HG03097 (cell line): ENCODE results near the gene PDE12.
"Not testable (repeated sequence)": the region's sequence is repeated elsewhere in the genome, so short reads cannot be mapped to it uniquely, and the experiment has no call there.

Source experiments
- ATAC-seq: cut with Tn5 transposase; IDR thresholded peaks from one replicate; pipeline ENCODE4 v1.9.1; 2021; ENCODE audit not compliant: unreplicated experiment, low FRiP score

Gene PDE12

DNA sequence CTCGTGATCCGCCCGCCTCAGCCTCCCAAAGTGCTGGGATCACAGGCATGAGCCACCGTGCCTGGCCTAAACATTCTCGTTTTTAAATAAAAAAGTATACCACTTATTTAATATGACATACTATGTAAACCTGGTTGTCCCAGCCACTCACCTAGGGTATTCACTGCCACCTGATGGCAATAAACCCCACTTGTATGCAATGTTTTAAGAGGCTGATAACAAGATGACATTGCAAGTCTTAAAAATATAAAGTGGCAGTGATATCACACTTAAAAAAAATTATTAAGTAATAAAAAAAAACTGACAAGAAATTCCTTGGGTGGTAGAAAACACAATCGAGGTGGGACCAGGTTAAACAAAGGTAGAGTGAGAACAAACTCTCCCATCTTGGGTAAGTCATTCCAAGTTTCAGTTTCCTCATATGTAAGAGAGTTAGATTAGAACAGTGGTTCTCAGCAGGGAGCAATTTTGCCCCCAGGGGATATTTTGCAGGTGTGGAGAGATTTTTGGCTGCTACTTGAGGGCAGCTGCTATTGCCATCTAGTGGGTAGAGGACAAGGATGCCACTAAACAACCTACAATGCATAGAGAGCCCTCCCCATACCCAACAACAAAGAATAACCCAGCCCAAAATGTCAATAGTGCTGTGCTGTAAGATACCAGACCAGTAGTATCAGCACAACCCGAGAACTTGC is 26.5 kb downstream of the PDE12 start:
- ATAC-seq, result no peak

DNA sequence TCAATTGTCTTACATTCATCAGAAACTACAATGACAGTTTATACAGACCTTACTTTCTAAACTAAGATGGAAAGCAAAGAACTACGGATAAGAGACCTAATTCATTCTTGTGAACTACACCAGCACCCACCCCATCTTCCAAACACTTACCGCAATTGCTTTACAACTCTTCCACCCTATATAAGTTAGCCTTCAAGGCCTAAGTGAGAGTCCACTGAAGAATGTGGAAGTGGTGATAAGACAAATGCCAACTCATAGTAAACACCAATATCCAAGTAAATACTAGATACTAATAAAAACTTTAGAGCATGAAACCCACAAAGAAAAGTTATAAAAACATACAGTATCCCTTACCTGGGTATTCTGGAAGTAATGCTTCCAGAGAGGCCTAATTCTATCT is 27.5 kb downstream of the PDE12 start:
- no peak for ATAC-seq

DNA sequence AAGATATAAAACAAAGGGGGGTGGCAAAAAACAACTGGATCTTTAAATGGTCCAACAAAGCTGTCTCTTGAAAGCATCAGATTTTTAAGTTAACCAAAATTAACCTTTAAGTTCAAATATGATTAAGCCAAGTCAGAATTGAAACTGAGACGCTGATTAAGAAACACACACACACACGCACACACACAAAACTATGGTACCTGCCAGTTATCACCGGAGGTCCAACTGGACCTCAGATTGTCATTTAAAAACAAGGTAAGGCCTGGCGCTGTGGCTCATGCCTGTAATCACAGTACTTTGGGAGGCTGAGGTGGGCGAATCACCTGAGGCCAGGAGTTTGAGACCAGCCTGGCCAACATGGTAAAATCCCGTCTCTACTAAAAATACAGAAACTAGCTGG is 30.7 kb downstream of the PDE12 start:
- no peak for ATAC-seq

DNA sequence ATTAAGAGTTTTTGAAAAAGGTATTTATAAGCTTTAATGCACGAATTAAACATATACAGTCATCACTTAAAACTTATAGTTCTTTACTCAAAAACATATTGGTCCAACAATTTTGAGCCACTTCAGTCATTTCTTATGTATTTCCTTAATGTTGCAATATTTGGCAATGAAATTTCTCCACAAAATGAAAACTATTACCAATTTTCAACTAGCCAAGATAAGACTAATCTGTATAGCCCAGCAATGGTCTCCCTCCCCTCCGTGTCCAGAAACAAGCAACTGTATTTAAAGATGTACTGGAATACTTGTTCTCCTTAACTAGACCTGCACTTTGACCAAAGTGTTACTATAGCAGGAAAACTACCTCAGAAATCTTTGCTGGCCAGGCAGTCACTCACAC is 31.8 kb downstream of the PDE12 start:
- no peak for ATAC-seq

DNA sequence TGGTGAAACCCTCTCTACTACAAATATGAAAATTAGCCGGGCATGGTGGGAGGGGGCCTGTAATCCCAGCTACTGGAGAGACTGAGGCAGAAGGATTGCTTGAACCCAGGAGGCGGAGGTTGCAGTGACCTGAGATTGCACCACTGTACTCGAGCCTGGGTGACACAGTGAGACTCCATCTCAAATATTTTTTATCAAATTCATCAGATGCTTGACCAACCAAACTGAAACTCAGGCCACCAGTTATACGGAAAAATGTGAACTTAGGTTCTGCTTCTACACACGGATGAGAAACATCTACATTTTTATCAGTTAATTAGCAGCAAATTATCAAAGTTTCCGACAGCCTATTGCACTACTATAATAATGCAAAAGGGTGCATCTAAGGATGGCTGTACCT is 36.2 kb downstream of the PDE12 start:
- no peak for ATAC-seq

DNA sequence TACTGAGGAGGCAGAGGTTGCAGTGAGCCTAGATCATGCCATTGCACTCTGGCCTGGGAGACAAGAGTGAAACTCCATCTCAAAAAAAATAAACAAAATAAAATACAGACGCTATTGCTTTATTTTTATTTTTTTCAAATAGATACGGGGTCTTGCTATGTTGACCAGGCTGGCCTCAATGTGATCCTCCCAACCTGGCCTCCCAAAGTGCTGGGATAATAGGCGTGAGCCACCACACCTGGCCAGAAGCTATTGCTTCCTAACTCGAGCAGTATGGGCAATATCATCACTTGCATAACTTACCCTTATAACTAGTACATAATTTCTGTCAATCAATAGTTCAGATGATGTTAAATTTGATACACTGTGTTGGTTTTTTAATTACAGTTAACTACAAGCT is 38.1 kb downstream of the PDE12 start:
- ATAC-seq, result no peak

DNA sequence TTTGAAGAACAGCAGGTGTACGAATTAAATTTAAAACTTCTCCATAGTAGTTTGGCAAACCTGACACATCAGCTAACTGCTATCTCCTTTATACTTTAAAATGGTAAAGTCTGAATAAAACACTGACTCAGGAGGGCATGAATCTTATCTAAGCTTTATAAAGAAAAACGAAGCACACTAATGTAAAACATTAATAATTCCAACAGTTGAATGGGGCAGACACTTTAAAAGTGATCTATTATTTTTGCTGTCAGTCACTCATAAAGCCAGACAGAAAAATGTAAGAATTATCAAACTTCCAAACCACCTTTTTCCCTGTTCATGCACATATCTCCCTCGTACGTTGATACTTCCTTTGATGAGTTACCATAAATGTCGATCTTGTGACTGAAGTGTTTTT is 38.5 kb downstream of the PDE12 start:
- ATAC-seq, result no peak

DNA sequence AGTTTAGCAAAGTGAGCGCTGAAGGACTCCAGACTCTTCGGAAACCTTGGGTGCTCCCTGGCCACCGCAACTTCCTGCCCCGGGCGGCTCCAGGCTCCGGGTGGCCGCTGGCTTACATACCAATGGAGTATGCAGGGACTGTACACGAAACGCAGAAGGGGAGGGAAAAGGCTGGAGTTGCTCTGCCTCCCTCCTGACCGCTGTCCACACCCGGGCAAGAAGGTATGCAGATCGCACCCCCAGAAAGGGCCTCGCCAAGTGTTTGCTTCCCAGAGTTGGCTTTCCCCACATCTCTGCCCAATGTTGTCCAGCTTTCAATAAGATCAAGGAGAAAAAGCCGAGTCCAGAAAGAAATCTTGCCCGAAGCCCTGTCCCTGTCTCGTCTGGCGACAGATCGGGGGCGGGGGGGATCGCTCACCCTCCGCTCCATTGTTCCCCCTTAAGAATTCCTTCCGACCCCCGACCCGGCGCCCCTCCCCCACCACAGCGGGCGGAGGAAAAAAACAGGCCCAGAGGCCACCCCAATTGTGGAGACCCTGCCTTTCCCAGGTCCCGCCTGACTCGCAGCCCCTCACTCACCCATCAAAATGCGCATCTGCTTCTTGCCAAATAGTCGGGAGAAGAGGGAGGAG is 40.5 kb downstream of the PDE12 start:
- ATAC-seq, result no peak

DNA sequence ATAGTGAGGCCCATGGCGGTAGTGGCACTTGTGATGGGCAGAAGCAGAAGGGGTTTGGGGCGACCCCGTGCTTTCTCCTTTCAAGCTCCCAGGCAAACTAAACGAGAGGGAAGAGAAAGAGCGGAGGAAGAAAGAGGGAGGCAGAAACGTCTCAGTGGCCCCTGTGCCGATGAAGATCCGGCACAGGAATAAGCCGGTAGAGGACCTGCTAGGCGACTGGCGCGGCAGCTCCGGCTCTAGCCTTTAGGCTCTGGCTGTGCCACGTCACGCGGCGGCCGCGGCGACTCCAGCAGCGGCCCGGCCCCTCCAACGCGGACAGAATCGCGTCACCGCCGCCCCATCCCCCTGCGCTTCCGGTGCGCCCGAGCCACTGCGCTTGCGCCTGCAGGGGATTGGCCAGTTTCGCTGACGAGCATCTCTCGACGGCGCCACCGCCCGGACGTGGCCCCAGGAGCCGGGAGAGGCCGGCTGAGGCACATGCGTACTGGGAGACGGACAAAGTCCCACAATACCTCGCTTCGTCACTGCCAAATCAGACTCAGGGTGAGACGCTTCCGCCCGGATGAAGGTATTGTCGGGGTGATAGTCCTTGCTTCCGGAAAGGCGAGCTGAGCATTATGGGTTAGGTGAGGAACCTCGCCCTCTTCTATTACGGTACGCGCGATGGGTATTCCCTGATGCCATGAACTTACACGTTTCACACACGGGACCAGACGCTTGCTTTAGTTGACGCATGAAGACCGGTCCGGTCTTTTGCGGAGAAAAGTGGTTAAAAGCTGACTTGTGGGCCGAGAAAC is 41.3 kb downstream of the PDE12 start, which contains the start of gene ARF4:
Gene ARF4, minus strand, starts transcription at position 218 of the 797 bp plus-strand sequence. Its CDS starts 204 bp downstream, at position 14.
- peak; percentile 90 for ATAC-seq

DNA sequence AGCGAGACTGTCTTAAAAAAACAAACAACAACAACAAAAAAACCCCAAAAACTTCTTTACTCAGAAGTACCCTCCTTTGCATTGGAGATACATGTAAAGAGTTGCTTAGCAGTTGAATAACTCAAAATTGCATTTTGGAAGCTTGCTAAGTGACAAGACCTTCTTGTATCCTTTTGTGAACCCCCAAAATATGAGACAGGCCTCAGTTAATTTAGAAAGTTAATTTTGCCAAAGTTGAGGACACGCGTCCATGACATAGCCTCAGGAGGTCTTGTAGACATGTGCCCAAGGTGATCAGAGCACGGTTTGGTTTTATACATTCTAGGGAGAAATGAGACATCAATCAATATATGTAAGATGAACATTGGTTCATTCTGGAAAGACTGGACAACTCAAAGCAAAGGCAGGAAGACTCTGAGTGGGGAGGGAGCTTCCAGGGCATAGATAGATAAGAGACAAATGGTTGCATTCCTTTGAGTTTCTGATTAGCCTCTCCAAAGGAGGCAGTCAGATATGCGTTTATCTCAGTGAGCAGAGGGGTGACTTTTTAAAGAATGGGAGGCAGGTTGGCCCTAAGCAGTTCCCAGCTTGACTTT is 42.8 kb downstream of the PDE12 start:
- no peak for ATAC-seq

DNA sequence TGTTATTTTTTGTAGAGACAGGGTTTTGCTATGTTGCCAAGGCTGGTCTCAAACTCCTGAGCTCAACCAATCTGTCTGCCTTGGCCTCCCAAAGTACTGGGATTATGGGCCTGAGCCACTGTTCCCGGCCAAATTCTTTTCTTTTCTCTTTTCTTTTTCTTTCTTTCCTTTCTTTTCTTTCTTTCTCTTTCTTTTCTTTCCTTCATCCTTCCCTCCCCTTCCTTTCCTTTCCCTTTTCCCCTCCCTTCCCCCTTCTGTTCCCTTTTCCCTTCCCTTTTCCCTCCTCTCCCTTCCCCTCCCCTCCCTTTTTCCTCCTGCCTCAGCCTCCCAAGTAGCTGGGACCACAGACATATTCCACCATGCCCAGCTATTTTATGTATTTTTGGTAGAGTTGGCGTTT is 44.1 kb downstream of the PDE12 start:
- ATAC-seq, result no peak

DNA sequence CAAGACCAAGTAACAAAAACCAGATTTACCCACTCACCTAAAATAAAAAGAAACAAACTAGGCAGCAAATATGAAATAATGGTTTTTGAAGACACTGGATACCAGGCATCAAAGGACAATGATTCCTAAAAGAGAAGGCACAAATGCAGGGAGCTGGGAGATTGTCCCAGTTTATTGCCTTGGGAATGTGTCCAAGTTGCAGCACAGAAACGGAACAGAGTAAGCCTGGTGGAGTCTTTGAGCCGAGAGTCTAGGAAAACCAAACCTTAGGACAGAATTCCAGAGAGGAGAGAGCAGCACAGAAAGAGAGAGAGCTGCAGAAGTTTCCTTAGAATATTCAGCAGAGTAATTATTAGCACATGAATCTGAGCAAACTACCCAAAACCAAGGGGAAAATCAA is 48.9 kb downstream of the PDE12 start:
- no peak for ATAC-seq

DNA sequence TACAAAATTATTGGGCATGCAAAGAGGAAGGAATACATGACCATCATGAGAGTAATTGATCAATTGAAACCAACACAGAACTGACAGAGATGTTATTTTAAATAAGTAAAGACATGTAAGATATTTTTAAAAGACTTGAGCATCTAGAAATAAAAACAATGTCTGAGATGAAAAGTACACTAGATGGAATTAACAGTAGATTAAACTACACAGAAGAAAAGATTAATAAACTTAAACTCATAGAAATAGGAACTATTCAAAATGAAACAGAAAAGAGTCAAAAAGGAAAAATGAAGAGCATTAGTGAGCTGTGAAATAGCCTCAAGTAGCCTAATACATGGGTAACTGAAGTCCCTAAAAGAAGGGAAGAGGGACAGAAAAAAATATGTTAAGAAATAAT is 49.6 kb downstream of the PDE12 start:
- ATAC-seq, result no peak

DNA sequence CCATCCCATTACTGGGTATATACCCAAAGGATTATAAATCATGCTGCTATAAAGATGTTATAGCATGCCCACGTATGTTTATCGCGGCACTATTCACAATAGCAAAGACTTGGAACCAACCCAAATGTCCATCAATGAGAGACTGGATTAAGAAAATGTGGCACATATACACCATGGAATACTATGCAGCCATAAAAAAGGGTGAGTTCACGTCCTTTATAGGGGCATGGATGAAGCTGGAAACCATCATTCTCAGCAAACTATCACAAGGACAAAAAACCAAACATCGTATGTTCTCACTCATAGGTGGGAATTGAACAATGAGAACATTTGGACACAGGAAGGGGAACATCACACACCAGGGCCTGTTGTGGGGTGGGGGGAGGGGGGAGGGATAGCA is 55.8 kb downstream of the PDE12 start:
- ATAC-seq, result not testable (repeated sequence)

DNA sequence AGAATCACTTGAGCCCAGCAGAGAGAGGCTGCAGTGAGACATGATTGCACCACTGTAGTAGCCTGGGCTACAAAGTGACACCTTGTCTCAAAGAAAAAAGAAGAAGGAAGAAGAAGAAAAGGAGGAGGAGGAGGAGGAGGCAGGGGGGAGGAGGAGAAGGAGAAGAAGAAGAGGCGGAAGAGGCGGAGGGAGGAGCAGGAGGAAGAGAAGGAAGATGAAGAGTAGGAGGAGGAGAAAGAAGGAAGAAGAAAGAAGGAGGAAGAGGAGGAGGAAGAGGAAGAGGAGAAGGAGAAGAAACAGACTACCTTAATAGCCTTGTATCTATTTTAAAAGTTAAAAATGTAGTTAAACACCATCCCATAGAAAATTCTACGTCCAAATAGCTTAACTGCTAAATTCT is 60.2 kb downstream of the PDE12 start:
- no peak for ATAC-seq
